ENCODE data around the gene SLC8A2.

Gene SLC8A2

GRCh38 chr19:47379381-47379938, 92.2 kb downstream of the SLC8A2 start:
- DNase-seq (ENCODE audit: low spot score), result no peak

GRCh38 chr19:47378246-47378645, 93.4 kb downstream of the SLC8A2 start:
- no peak for DNase-seq (ENCODE audit: low spot score)
